GM19372 (cell line): ENCODE data around the gene GSTP1.
"Not testable (repeated sequence)": the region's sequence is repeated elsewhere in the genome, so short reads cannot be mapped to it uniquely, and the experiment has no call there.

ENCODE experiments used
- ATAC-seq: cut with Tn5 transposase; IDR thresholded peaks from one replicate; pipeline ENCODE4 v1.9.1; 2021; ENCODE audit warnings: mild to moderate bottlenecking, low read depth, moderate library complexity; ENCODE audit not compliant: unreplicated experiment

The GSTP1 gene

DNA sequence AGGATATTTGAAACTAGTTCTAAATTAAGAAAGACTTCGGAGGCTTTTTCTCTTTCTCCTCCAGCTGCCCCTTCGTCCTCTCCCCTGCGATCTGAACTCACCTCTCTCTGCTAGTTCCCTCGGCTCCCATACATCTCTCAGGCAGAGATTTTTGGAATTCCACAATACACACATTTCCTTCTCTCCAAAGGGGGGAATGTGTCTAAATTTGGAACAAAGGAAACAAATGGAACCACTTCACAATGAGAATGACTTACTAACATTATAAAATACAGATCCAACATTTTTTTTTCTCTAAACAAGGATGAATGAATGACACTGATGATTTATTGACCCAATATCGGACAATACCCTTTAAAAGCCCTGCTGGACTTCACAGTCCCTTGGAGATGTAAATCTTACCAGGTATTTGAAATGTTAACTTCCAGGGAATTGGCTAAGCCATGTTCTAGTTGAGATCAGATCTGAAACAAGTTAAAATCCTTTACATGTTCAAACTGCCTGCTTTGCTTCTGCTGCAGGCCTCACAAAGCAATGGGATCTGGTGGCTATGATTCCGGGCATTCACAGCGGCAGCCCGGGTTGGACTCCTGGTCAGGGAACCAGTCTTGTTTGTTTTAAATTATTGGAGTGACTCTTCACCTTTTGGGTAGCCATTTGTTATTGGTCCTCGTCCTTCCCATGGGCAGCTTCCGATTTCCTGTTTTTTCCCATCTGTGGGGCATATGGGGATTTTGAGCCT, 20.5 kb upstream of the GSTP1 start:
- ATAC-seq: no peak

- ATAC-seq: not testable (repeated sequence)
Measured at GRCh38 chr11:67563705-67564114, 19.9 kb upstream of the GSTP1 start.

GRCh38 chr11:67564230-67564629, 19.4 kb upstream of the GSTP1 start:
- no peak for ATAC-seq

DNA sequence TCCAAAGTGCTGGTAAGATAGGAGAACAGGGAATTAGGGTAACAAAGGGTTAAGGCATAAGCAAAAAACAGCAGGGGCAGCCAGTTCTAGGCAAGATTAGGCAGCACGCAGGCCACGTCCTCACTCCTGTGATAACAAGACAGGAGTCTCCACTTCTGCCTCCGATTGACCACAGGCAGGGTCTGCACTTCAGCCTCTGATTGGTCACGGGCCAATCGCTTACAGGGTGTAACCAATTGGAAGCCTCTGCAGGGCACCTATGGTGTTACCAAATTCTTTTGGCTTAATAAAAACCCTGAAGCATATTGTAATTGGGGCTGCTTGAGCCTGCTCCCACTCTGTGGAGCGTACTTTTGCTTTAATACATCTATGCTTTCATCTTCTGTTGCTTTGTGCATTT, 12.2 kb upstream of the GSTP1 start:
- ATAC-seq: no peak

DNA sequence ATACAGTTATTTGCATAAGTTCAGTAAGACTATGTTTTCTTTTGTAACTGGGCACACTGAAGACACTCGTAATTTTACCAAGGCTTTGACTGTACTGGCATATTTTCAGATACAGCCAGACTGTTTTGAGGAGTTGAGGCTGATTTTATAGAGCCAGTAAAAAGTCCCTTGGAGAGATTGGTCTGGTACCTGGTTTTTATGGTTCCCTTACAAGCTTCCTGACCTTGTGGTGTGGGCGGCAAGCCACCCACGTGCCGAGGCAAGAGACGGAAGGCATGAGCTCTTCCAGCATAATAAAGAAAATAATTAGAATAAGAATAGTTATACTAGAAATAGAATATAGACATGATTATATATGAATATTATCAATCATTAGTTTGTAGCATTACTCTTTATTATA, 11.3 kb upstream of the GSTP1 start:
- ATAC-seq: no peak

DNA sequence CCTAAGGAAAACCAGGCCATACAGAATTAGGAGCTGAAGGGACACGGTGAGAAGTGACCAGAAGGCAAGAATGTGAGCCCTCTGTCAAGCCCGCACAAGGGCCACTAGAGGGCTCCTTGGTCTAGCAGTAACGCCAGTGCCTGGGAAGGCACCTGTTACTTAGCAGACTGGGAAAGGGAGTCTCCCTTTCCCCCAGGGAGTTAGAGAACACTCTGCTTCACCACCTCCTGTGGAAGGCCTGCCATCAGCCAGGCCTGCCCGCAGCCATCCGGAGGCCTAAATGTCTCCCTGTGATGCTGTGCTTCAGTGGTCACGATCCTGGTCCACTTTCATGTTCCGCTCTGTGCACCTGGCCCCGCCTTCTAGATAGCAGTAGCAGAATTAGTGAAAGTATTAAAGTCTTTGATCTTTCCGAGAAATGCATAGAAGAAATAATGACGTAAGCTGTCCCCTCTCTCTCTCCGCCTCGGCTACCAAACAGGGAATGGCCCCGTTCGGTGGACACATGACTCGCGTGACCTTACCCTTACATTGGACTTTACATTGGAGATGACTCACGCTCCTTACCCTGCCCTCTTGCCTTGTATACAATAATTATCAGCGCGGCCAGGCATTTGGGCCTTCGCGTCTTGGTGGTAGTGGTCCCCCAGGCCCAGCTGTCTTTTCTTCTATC, 10.7 kb upstream of the GSTP1 start:
- ATAC-seq: no peak

- no peak for ATAC-seq
Measured at GRCh38 chr11:67574938-67575337, 8.7 kb upstream of the GSTP1 start.

- ATAC-seq: no peak
Measured at GRCh38 chr11:67576735-67577475, 6.7 kb upstream of the GSTP1 start.

GRCh38 chr11:67577951-67578350, 5.7 kb upstream of the GSTP1 start:
- no peak for ATAC-seq

DNA sequence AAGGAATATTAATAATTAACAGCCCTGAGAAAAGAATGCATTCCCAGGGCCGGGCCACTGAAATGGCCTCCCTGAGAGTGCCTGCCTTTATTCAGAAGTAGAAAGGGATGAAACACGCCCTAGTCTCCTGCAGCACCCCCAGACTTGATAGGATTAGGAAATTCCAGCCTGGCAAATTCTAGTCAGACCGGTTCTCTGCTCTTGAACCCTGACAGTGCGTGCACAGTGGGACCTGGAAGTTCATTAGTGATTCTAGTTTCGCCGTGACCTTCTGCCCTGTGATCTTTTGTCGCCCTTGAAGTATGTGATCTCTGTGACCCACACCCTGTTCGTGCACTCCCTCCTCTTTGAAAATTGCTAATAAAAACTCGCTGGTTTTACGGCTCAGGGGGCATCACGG, 2.1 kb upstream of the GSTP1 start:
- no peak for ATAC-seq

DNA sequence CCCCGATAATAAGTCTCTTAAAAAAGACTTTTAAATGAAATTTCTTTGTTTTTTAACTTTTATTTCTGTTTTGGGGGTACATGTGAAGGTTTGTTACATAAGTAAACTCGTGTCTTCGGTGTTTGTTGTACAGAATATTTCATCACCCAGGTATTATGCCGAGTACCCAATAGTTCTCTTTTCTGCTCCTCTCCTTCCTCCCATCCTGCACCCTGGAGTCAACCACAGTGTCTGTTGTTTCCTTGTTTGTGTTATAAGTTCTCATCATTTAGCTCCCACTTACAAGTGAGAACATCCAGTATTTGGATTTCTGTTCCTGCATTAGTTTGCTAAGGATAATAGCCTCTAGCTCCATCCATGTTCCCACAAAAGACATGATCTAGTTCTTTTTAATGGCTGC, 1.6 kb upstream of the GSTP1 start:
- no peak for ATAC-seq

GRCh38 chr11:67584205-67584880, 731 bp downstream of the GSTP1 start:
- ATAC-seq: no peak

DNA sequence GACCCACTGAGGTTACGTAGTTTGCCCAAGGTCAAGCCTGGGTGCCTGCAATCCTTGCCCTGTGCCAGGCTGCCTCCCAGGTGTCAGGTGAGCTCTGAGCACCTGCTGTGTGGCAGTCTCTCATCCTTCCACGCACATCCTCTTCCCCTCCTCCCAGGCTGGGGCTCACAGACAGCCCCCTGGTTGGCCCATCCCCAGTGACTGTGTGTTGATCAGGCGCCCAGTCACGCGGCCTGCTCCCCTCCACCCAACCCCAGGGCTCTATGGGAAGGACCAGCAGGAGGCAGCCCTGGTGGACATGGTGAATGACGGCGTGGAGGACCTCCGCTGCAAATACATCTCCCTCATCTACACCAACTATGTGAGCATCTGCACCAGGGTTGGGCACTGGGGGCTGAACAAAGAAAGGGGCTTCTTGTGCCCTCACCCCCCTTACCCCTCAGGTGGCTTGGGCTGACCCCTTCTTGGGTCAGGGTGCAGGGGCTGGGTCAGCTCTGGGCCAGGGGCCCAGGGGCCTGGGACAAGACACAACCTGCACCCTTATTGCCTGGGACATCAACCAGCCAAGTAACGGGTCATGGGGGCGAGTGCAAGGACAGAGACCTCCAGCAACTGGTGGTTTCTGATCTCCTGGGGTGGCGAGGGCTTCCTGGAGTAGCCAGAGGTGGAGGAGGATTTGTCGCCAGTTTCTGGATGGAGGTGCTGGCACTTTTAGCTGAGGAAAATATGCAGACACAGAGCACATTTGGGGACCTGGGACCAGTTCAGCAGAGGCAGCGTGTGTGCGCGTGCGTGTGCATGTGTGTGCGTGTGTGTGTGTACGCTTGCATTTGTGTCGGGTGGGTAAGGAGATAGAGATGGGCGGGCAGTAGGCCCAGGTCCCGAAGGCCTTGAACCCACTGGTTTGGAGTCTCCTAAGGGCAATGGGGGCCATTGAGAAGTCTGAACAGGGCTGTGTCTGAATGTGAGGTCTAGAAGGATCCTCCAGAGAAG, 1.6 kb downstream of the GSTP1 start:
- ATAC-seq: no peak

DNA sequence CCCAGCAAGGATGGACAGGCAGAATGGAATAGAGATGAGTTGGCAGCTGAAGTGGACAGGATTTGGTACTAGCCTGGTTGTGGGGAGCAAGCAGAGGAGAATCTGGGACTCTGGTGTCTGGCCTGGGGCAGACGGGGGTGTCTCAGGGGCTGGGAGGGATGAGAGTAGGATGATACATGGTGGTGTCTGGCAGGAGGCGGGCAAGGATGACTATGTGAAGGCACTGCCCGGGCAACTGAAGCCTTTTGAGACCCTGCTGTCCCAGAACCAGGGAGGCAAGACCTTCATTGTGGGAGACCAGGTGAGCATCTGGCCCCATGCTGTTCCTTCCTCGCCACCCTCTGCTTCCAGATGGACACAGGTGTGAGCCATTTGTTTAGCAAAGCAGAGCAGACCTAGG, 2.3 kb downstream of the GSTP1 start:
- ATAC-seq: no peak

DNA sequence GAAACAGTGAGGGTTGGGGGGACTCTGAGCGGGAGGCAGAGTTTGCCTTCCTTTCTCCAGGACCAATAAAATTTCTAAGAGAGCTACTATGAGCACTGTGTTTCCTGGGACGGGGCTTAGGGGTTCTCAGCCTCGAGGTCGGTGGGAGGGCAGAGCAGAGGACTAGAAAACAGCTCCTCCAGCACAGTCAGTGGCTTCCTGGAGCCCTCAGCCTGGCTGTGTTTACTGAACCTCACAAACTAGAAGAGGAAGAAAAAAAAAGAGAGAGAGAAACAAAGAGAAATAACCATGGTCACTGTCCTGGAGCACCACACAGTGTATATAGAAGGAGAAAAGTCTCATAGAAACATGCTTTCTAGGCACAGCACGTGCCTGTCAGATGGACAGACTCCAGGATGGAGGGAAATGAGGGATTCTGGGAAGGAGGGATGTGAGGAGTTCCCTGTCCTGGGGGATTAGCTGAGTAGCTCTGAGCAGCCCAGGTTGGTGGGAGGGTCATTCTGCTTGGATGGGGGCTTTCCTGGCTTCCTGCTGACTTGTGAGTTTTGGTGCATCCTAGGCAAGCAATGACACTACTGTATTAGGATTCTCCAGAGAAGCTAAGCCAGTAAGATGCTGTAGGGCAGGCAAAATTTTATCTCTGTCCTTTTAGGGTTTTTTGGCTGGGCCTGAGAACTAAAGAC, 3.1 kb downstream of the GSTP1 start:
- ATAC-seq: no peak

- ATAC-seq: no peak
Measured at GRCh38 chr11:67588136-67588503, 4.5 kb downstream of the GSTP1 start.

GRCh38 chr11:67588899-67589415, 5.3 kb downstream of the GSTP1 start:
- ATAC-seq: not testable (repeated sequence)

DNA sequence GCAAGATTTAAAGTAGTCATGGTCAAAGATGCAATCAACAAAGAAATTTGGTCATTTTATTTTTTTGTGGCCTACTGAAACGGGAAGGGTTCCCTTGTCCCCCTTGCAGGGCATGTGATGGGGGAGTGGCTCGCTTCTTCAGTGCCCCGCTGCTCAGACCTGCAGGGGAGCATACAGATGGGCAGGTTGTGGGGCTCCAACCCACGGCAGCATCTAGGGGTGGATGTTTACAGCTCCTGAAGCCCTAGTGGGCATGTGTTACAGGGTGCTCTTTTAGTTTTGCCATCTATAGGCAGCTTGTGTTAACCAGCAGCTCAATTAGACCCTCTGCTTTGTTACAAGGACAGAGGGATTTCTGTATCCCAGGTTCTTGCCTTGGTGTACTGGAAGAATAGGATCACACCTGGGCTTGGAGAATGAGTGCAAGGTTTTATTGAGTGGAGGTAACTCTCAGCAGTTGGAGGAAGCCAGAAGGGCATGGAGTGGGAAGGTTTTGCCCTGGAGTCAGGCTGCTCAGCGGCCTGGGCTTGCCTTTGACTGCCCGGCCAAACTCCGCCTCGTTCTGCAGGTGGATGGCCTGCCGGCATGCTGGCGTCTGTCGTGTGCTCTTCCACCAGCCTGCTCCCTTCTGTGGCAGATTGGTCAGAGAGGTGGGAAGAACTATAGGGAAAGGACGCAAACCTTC, 9.4 kb downstream of the GSTP1 start:
- ATAC-seq: no peak

- no peak for ATAC-seq
Measured at GRCh38 chr11:67593565-67593905, 9.9 kb downstream of the GSTP1 start.
